K562 (cell line): Measurements from ENCODE around the gene EPN2.

ENCODE experiments used
- GABPA ChIP-seq: fragments of 200-800 bp; sonication (Bioruptor generic); conservative IDR thresholded peaks from 2 replicates; pipeline ENCODE4 v1.6.1; 2016; ENCODE audit warnings: low read depth, missing genetic modification characterization, missing compliant biosample characterization
- MYNN ChIP-seq, 2 experiments: sonication (generic); formaldehyde crosslinking in 1 of 2; IDR thresholded peaks; 2 replicates each; pipeline versions ENCODE4 v1.5.0 to v1.6.1; 2016 to 2020; ENCODE audit warnings: antibody characterized with exemption in 1 of 2, missing genetic modification reagents in 1 of 2
- TF ChIP-seq, protein P1 (sequence below): fragments of 450-650 bp; IDR thresholded peaks from 2 replicates; pipeline ENCODE4 v1.6.1; 2016; ENCODE audit warnings: missing biosample characterization, missing genetic modification characterization

DNA sequence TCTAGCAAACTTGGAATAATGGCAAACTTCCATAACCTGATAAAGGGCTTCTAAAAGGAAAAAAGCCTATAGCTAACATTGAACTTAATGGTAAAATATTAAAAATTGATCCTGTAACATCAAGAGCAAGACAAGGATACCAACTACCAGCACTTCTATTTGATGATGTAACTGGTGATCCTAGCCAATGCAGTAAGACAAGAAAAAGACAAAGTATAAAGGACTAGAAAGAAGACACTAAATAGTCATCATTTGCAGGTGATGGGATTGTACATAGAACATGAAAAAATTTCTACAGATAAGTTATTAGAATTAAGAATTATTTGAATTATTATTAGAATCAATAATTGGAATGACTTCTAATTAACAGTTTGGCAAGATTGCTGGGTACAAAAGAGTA lies 88.4 kb downstream of the EPN2 start:
- TF ChIP-seq GABPA (tag) (no peak), MYNN (IDR thresholded peaks at IDR 0.05) (no peak), MYNN (CRISPR knock-in tag; IDR thresholded peaks at IDR 0.05) (no peak)
- TF ChIP-seq, protein P1, sequence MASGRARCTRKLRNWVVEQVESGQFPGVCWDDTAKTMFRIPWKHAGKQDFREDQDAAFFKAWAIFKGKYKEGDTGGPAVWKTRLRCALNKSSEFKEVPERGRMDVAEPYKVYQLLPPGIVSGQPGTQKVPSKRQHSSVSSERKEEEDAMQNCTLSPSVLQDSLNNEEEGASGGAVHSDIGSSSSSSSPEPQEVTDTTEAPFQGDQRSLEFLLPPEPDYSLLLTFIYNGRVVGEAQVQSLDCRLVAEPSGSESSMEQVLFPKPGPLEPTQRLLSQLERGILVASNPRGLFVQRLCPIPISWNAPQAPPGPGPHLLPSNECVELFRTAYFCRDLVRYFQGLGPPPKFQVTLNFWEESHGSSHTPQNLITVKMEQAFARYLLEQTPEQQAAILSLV = no peak
